GM19397 (cell line): ENCODE data around the gene SLC24A3.
"Not testable (repeated sequence)": the region's sequence is repeated elsewhere in the genome, so short reads cannot be mapped to it uniquely, and the experiment has no call there.

Experiments
- ATAC-seq: cut with Tn5 transposase; IDR thresholded peaks from one replicate; pipeline ENCODE4 v1.9.1; 2021; ENCODE audit warnings: mild to moderate bottlenecking, moderate library complexity; ENCODE audit not compliant: unreplicated experiment

Gene SLC24A3

DNA sequence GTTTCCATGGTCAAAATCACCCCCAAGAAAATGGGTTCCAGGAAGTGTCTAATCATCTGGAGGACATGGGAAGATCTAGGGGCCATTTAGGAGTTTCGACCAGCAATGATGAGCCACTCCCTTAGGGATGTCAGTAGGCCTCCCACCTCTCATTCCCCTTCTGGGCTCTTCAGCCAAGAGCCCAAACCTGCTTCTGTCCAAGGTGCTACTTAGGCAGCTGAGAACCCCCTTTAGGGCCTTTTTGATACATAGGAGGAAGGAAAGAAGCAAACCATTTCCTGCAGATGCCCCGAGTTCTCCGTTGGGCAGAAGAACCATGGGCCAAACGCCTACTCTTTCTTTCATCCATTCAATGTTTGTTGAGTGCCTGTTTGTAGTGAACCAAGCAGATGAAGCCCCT is 404.2 kb downstream of the SLC24A3 start:
- no peak for ATAC-seq

DNA sequence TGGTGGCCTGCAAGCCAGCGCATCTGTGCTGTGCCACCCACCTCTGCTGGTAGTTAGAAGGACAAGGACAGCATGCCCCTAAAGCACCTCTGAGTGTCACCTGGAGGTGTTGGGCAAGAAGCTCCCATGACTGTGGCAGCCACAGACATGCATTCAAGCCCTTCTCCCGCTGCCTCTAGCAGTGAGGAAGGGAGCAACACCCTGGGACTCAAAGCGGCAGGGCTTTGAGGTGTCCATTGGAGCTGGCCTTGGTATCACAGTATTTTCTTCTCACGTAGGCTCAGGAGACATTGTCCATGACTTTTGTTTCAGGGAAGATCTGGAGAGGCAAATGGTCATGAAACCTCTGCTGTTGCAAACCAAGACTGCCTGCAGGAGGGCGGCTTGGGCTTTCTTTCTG is 404.8 kb downstream of the SLC24A3 start:
- ATAC-seq: no peak

DNA sequence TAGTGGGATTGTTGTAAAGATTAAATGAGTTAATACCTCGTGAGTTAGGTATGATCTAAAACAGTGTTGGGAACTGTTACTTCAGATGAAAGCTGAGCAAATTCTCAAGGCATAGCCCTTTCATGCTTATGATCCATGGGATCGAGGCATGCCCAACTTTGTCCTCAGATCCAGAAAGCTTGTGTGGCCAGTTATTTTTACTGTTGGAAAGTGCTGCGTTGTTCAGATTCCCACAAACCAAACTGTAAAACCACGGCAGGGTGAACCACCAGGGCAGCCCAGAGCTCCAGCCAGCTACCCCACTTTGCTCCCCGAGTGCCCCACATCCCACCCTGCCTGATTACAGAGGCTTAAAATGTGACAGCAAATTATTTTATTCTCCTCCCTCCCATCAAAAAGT is 406.3 kb downstream of the SLC24A3 start:
- ATAC-seq: no peak

DNA sequence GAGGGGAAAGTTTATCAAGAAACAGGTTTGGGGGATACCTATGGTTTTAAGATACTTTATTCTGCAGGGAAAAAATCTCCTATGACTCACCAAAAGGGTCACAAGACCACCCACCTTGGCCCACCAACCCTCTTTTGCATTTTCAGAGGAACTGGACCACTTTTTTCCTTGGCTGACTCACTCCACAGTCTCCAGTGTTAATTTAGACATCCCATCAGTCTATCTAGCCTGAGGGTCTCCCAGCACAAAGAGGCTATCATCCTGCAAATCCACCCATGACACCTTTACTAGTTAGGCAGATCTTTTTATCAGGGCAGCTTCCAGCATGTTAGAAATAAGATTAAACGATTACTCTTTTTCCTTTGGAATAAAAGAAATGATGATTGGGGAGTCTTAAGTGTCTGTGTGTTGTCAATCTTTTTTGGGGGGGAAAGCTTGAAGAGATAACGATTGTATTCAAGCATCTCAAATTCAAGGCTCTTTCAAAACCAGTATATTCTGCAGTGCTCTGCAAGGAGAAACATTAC is 407.5 kb downstream of the SLC24A3 start:
- no peak for ATAC-seq

DNA sequence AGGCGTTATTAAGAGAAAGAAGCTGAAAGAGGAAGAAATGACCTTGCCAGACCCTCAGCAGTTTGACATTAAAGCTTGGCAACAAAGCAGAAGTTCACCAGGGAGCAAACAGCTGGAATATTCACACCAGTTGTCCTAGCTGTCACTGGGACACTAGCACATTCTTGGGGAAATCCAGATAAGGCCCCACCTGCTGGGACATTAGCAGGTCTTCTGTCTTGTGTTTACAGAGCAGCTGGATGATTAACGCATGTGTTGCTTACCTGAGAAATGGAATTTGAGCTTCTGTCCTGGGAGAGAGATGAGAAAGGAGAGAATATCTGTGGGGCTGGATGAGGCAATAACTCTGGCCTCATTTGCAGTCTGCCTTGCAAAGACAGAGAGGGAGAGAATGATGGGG is 408.0 kb downstream of the SLC24A3 start:
- ATAC-seq: no peak

DNA sequence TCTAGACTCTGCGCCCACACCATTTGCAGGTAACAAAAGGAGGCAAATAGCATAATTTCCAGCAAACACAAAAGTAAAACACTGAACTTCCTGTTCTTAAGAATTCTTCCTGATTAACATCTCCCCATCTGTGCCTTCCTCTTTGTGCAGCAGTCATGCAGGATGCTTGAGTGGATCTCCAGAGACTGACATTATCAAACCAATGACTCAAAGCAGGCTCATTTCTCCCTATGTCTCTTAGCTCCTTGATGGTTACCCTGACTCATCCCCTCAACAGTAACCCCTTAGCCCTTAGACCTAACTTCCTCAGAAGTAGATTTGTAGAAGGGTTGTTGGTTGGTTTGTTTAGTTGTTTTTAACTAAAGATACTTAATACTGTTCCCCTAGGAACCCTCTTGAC is 408.6 kb downstream of the SLC24A3 start:
- no peak for ATAC-seq

DNA sequence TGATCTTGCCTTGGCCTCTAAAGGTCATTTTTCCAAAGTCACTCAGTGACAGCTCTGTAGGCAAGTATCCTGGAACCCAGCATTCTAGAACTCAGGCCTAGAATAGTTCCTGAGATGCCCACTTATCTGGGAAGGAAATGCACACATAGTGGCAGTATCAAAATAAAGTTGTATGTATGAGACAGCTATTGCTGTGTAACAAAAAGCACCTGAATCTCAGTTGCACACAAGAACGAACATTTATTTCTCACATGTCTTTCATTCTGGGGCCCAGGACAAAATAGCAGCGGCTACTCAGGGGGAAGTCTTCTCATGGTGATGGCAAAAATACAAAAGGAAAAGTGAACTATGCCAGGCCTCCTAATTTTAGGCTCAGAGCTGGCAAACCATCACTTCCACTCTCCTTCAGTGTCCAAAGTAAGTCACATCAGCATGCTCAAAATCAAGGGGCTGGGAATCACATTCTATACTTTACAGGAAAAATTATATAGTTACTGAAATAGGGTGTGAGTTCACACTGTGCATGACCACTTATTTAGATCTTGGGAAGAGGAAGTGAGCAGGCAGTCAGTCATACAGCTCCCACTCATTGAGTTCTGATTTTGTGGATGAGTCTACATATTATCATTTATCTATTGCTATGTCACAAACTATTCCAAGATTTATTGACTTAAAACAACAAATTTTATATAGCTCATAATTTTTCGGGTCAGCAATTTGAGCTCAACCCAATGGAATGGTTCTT is 412.0 kb downstream of the SLC24A3 start:
- no peak for ATAC-seq

DNA sequence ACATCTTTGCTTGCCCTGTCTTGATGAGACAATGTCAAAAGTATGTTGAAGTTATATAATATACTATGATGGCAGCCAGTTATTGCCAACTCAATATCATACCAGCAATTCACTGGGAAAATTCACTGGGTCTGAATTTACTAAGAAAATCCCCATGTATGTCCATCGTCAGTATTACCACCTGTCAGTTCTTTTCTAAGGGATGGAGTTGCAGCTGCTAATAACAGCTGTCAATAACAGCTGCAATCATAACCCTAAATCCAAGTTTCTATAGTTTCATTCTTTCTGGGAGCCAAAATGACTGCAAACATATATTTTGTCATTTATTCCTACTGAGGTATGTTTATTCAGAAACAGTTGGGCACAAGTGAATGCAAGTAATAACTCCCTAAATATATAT is 413.0 kb downstream of the SLC24A3 start:
- ATAC-seq: no peak

DNA sequence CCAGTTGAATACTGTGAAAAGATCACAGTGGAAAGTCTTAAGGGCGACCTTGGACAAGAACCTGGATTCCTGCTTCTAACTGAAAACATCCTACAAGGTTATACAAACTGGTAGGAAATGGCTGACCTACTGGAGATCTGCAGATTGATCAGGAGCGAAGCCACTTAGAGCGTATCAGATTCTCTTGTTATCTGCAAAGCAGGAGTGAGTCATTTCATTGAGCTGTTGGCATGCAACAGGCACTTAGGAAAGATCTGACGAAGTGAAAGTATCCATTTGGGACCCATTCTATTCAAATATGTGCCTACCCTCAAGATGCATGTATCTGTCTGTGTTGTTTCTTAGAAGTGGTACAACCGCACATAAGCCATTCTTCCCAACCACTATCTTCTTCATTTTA is 414.5 kb downstream of the SLC24A3 start:
- no peak for ATAC-seq

DNA sequence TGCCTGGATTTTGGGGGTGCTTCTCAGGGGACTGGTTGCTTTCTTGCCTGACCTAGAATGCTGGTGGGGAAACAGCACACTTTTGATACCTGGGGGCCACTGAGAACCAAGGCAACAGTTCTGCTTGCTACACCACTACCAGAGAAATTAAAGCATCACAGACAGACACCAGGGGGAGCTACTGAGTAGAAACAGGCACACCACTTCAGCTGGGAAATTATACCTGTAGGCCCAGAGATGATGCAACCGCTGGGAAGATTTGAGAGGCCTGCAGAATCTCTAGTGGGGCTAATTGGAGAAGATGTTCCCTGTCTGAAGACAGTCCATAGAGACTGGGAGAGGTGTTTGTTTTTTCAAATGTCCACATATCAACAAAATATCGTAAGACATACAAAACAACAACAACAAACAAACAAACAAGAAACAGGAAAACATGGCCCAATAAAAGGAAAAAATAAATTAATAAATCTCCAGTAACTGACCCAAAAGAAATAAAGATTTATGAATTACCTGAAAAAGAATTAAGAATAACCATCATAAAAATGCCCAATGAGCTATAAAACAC is 416.2 kb downstream of the SLC24A3 start:
- no peak for ATAC-seq

DNA sequence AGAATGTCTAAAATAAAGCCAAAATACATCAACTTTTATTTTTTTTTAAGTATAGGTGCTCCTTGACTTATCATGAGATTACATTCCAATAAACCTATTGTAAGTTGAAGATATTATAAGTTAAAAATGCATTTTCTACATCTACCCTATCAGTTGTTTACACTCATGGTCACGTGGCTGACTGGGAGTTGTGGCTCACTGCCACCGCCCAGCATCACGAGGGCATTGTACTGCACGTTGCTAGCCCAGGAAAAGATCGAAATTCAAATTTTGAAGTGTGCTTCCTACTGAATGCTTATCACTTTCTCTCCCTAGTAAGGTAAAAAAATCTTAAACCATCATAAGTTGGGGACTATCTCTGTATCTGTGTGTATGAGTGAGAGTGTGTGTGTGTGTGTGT is 419.0 kb downstream of the SLC24A3 start:
- no peak for ATAC-seq

DNA sequence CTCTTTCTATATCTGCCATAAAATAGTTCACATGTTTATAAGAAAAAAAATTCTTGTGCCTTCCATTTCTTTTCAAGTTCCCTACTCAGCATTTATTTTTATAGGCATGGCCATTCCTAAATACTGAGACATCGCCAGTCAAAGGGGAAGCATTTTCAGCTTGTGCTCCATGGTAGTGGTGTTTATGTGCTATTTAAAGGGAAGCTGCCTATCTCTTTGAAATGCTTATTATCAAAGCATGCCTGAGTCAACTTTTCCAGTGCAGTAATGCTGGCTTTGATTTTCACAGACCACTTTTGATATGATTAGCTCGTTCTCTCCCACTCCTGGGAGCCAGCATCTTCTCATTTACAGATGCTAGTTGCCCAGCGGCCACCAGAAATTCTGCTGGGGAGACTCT is 421.5 kb downstream of the SLC24A3 start:
- no peak for ATAC-seq

DNA sequence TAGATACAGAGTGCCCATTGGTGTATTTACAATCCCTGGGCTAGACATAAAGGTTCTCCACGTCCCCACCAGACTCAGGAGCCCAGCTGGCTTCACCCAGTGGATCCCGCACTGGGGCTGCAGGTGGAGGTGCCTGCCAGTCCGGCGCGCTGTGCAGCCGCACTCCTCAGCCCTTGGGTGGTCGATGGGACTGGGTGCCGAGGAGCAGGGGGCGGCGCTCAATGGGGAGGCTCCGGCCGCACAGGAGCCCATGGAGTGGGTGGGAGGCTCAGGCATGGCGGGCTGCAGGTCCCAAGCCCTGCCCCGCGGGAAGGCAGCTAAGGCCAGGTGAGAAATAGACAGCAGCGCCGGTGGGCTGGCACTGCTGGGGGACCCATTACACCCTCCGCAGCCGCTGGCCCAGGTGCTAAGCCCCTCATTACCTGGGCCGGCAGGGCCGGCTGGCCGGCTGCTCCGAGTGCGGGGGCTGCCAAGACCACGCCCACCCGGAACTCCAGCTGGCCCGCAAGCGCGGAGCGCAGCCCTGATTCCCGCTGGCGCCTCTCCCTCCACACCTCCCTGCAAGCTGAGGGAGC is 427.1 kb downstream of the SLC24A3 start:
- ATAC-seq: not testable (repeated sequence)

DNA sequence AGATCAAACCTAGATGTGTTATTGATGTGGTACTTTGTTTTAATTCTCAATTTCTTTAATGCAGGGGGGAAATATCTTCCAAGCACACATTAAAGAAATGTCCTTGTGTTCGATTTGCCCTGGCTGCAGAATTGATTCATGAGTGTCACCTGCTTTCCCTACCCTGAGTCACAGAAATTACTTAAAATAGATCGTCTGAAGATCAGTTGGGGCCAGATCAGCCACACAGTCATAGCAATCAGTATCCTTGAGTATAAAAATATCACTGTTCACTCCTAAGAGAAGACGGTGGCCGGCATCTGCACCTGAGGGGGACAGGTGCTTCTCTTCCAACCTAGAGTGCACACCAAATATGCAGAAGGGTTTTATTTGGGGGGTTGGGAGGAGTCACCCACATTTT is 430.4 kb downstream of the SLC24A3 start:
- no peak for ATAC-seq

DNA sequence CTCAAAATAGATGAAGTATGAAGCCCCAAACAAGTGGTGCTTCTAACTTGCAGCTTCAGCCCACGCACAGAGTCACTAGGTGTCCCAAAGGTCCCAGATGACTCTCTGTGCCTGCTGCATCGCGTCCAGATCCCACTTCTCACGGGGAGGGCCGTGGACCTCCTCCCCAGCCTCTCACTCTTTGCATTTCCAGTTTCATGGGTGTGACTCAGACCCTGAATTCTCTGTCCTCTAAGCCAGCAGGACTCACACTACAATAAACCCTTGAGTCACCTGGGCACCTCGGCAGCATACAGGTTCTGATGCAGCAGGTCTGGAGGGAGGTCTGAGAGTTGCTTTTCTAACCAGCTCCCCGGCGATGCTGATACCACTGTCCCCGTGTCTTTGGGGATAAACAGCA is 431.6 kb downstream of the SLC24A3 start:
- peak; percentile 69 for ATAC-seq

DNA sequence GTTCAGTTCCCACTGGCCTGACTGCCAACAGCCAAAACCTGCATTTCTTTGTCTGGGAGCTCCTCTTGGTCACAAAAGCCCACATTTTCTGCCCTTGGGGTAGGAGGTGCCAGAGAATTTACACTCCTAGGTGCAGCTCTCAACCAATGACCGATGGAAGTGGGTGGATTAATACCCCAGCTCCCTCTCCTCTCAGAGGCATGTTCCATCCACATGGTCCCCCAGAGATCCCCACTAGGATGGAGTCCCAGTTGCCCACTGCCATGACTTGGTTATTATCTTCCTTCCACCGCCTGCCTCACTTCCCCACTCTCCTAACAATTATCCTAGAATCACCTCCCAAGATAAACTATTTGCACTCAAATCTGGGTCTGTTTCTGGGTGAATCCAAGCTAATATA is 434.5 kb downstream of the SLC24A3 start:
- no peak for ATAC-seq

DNA sequence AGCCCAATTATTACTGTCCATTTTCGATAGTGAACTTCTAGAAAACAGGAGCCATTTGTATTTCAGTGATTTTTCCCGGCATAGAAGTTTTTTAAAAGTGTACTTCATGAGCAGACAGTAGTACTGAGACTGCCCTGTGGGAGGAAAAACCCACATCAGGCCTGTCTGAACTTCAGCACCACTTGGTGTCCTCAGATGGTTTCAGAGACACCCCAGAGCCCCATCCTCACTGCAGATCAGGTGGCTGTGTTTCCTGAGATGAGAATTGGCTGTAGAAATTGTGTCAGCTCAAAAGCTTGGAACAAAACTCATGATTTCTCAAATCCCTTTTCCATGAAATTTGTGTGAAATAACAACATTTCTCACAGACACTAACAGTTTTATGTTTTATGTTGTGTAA is 435.6 kb downstream of the SLC24A3 start:
- no peak for ATAC-seq

DNA sequence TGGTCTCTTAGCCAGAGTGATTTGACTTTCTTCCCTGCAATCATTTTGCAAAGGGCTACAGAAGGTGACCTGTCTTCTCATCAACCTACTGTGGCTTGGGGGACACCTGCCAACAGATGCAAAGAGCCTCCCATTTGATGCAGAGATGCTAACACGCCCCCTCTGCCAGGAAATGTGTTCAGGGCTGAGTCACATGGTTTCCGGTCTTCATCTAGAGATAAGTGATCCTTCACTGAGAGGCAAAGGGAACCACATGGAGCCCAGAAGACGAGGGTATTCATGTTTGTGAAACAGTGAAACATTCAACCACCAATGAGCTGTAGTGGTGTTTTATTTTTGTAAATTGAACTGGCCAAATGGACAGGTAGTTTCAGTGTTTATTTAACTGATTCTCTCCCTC is 436.6 kb downstream of the SLC24A3 start:
- no peak for ATAC-seq

DNA sequence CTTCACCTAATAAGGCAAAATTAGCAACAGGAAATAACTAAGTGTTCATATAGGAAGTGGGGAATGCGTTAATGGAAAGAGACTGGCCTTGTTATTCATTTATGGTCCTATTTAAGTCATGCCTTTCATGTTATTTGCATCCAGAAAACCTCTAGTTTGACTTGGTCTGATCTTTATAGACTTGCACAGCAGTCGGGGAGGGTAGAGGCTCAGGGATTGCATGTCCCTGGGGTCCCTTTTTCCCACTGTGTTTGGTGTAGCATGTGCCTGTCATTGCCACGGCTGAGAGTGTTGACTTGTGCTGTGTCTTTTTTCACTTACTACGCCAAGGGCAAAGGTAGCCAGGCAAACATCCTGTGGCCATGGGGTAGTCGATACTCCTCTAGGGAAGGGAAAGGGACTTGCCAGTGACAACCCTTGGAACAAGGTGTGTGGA is 440.2 kb downstream of the SLC24A3 start:
- ATAC-seq: peak; percentile 77

DNA sequence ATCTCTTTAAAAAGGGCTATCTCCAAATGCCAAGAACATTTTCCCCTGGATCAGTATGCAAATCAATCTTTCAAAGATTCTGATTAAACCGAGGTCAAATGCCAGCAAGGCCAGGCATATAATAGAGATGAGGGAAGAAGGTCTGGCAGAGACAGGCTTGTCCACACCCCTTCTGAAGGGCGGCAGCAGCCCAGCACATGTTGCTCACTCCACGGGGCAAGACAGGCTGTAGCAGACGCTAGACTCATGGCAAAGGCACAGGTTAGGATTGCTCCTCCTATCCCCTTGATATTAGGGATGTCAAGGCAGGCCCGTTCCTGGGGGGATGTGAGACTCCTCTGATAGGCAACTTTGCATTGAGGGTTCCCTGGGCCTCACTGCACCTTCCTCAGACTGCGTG is 440.9 kb downstream of the SLC24A3 start:
- no peak for ATAC-seq

DNA sequence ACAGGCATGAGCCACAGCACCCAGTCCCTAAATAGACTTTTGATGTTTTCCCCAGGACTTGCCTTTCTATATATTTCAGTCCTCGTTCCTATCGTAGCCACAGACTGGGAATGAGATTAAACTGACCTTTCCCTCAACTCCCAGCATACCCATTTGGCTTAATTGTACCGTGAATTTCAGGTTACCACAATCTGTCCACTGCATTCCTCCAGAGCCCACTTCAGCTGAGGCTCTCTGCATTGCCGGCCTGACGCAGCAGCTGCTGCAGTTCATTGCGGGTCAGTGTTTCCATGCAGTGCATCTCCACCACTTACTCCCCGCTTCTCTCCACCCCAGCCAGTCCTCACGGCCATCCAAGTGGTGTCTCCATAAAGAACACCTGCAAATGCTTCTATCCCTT is 442.5 kb downstream of the SLC24A3 start:
- ATAC-seq: no peak

DNA sequence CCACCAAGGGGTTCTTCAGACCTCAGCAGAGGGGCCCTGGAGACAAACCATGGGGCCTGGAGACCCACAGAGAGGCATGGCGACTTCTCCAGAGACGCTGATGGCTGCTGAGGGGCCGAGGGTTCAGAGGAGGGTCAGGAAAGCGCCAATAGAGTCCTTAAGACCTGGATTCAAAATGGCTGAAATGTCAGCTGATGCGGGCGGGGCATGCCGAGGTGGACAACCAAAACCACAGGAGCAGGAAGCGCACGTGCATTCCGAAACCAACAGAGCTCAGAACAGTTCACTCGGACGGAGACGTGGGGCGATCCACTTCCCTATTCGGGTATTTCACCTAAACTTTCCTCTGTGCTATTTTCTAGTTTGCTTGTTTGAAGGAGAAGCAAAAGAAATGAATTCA is 445.7 kb downstream of the SLC24A3 start:
- ATAC-seq: peak; percentile 80
